ENCODE results near the gene PLD4.
"Not testable (repeated sequence)": the region's sequence is repeated elsewhere in the genome, so short reads cannot be mapped to it uniquely, and the experiment has no call there.

Gene PLD4

DNA sequence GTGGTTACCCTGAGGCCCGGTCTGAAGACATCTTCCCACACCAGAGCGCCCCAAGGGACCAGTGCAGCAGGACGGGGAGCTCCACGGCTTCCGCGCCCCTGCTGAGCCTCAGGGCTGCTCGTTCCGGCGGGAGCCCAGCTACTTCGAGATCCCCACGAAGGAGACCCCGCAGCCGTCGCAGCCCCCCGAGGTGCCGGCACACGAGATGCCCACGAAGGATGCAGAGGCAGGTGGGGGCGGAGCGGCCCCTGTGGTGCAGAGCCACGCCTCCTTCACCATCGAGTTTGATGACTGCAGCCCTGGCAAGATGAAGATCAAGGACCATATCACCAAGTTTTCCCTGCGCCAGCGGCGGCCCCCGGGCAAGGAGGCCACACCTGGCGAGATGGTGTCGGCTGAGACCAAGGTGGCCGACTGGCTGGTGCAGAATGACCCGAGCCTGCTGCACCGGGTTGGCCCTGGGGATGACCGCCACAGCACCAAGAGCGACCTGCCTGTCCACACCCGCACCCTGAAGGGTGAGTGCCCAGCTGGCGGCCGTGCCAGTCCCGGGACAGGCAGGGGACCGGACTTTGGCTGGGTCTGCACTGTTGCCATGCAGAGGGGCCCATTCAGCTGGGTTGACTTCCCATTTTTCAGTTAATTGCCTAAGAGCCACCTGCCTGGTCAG, 41.6 kb upstream of the PLD4 start:
- no peak for DNase-seq (ENCODE audit: low spot score)

GRCh38 chr14:104883681-104884361, 40.9 kb upstream of the PLD4 start:
- no peak for TF ChIP-seq CTCF (IDR thresholded peaks at IDR 0.05; ENCODE audit: extremely low read depth, missing control alignments)
- no peak for DNase-seq (ENCODE audit: low spot score)

More for the DNA sequence above, 41.6 kb upstream of the PLD4 start:
- TF ChIP-seq CTCF (IDR thresholded peaks at IDR 0.05; ENCODE audit: extremely low read depth, missing control alignments) = no peak

- DNase-seq (ENCODE audit: low spot score) = not testable (repeated sequence)
Measured at GRCh38 chr14:104884381-104884780, 40.3 kb upstream of the PLD4 start.

- no peak for DNase-seq (ENCODE audit: low spot score)
Measured at GRCh38 chr14:104885031-104885972, 39.4 kb upstream of the PLD4 start.

GRCh38 chr14:104885973-104886689, 38.5 kb upstream of the PLD4 start:
- DNase-seq (ENCODE audit: low spot score) = no peak
- TF ChIP-seq CTCF (IDR thresholded peaks at IDR 0.05; ENCODE audit: extremely low read depth, missing control alignments) = no peak

More at GRCh38 chr14:104885031-104885972, 39.4 kb upstream of the PLD4 start:
- TF ChIP-seq CTCF (IDR thresholded peaks at IDR 0.05; ENCODE audit: extremely low read depth, missing control alignments) = no peak

DNA sequence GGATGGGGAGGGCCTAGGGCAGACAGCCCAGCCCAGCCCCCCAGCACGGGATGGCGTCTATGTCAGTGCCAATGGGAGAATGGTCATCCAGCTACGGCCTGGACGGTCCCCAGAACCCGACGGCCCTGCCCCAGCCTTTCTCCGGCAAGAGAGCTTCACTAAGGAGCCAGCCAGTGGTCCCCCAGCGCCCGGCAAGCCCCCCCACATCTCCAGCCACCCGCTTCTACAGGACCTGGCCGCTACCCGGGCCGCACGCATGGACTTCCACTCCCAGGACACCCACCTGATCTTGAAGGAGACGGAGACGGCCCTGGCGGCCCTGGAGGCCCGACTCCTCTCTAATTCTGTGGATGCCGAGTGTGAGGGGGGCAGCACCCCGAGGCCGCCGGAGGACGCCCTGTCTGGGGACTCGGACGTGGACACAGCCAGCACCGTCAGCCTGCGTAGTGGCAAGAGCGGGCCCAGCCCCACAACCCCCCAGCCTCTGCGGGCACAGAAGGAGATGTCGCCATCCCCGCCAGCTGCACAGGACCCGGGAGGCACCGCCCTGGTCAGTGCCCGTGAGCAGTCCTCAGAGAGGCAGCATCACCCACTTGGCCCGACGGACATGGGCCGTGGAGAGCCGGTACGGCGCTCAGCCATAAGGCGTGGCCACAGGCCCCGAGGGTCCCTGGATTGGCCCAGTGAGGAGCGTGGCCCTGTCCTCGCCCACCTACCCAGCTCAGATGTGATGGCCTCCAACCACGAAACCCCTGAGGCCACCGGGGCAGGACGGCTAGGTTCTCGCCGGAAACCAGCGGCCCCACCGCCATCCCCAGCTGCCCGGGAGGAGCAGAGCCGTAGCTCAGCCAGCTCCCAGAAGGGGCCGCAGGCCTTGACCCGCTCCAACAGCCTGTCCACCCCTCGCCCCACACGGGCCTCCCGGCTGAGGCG, 37.7 kb upstream of the PLD4 start:
- no peak for DNase-seq (ENCODE audit: low spot score)
- no peak for TF ChIP-seq CTCF (IDR thresholded peaks at IDR 0.05; ENCODE audit: extremely low read depth, missing control alignments)

Measured in GM20000 (cell line).